Keratinocyte (primary cell): ENCODE data around the gene GREB1.

Experiments used
- CTCF ChIP-seq, 3 experiments: IDR thresholded peaks in 1 of 3; conservative IDR thresholded peaks in 1 of 3; optimal IDR thresholded peaks in 1 of 3; 2 replicates in 2 of 3; 3 replicates in 1 of 3; pipeline versions ENCODE3 to v1.5.1; 2011; ENCODE audit warnings: low read length in 3 of 3, mild to moderate bottlenecking in 3 of 3, moderate library complexity in 2 of 3, control low read depth in 1 of 3, inconsistent platforms in 1 of 3; ENCODE audit not compliant: insufficient read depth in 2 of 3; ENCODE audit errors: extremely low read depth in 1 of 3
- EZH2 ChIP-seq: IDR thresholded peaks from one replicate; pipeline ENCODE4 v1.6.1; 2012; ENCODE audit warnings: inconsistent platforms, mild to moderate bottlenecking, low read length, moderate library complexity

DNA sequence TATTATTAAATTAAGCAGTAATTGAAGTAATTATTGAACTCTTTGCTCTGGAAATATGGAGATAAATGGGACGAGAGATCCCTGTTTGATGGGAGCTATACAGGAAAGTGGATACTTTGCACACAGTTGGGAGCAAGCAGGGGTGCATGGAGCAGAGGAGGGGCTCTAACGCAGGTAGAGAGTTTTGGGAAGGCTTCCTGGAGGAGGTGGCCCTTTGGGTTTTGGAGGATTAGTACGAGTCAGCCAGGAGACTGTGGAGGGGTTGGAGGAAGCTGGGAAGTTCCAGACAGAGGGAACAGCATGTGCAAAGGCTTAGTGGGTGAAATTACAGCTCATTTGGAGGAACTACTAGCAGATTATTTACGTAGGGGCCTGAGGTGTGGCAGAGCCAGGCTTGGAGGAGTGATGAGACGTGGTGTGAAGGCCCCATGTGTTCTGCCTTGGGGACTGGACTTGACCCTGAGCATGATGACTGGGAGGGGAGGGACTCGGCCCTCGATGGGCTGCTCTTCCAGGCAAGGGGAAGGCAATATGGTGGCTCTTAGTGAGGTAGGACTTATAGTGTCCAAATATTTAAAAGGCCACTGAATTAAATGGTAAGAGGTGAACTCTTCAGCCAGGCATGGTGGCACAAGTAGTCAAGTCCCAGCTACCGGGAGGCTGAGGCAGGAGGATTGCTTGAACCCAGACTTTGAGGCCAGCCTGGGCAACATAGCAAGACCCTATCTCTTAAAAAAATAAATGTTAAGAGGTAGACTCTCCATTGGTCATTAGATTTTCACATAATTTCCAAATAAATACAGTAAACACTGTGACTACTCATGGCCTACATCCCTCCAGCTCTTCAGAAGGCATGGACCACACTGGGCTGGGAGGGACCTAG lies 30.2 kb downstream of the GREB1 start:
- no peak for TF ChIP-seq CTCF (optimal IDR thresholded peaks at IDR 0.05 in 1 of 3, IDR thresholded peaks at IDR 0.05 in 1 of 3, conservative IDR thresholded peaks at IDR 0.05 in 1 of 3; ENCODE audit: extremely low read depth in 1 of 3, insufficient read depth in 2 of 3, low read length in 3 of 3)
- TF ChIP-seq EZH2, result no peak
